22Rv1 (cell line): ENCODE measurements around the gene MED19.

Source experiments
- CTCF ChIP-seq: fragments of 450-650 bp; IDR thresholded peaks from 2 replicates; pipeline ENCODE4 v1.5.1; 2017; ENCODE audit warnings: mild to moderate bottlenecking
- ZFX ChIP-seq: fragments of 450-650 bp; IDR thresholded peaks from 2 replicates; pipeline ENCODE4 v1.6.1; 2017; ENCODE audit warnings: antibody characterized with exemption, borderline replicate concordance

- TF ChIP-seq CTCF: no peak
- no peak for TF ChIP-seq ZFX
Observed at GRCh38 chr11:57704932-57705331, 7.1 kb downstream of the MED19 start.
